Tongue (tissue), 2 donors: ENCODE results near the gene EDARADD. TPM values are rescaled to one million over a fixed set of nuclear protein-coding genes. Genes with fewer than 3 reads are reported as not detected.

Experiments used
- DNase-seq: peaks from one replicate; pipeline ENCODE4 v3.0.0-alpha.2; 2015
- total RNA-seq: library from RNA; depleted of rRNA; stranded (reverse); fragments of >200 nt; gene quantifications from one replicate; pipeline ENCODE4 v1.2.3, GENCODE V29; 2014

The EDARADD gene
- total RNA-seq, 1 donor from 2014 or later: 1.4 TPM

DNA sequence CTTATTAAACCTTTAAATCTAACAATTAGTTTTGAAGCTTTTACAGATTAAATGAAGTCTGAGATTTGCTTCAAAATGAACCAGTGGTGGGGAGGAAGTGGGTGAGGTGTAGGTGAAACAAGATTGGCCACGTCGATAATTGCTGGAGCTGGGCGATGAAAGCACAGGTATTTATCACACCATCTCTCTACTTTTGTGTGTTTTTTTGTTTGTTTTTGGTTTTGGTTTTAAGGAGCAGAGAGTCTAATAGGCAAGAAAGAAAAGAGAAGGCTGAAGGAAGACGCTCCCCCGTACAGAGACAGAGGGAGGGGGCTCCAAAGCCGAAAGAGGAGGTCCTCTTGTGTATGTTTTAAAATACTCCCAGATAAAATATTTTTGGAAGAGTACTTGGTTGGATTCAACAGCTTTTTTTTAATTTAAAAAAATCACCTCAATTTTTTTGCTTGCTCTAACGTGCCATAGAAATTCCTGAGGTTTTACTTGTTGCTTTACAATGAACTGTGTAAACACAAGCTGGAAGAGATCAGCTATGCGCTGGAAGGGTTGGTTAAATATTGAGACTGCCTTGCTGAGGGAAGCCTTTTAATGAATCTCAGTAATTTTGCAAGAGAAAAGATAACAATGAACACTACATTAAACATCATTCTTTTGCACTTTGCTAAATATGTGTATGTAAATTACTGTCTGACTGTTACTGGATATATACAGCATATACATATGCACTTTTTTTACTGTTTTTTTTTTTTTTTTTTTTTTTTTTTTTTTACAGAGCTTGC, 123.0 kb downstream of the EDARADD start:
- DNase-seq: peak; percentile 62

GRCh38 chr1:236518322-236518721, 124.2 kb downstream of the EDARADD start:
- no peak for DNase-seq

- DNase-seq: peak; percentile 8
Measured at GRCh38 chr1:236520445-236521005, 126.4 kb downstream of the EDARADD start.

DNA sequence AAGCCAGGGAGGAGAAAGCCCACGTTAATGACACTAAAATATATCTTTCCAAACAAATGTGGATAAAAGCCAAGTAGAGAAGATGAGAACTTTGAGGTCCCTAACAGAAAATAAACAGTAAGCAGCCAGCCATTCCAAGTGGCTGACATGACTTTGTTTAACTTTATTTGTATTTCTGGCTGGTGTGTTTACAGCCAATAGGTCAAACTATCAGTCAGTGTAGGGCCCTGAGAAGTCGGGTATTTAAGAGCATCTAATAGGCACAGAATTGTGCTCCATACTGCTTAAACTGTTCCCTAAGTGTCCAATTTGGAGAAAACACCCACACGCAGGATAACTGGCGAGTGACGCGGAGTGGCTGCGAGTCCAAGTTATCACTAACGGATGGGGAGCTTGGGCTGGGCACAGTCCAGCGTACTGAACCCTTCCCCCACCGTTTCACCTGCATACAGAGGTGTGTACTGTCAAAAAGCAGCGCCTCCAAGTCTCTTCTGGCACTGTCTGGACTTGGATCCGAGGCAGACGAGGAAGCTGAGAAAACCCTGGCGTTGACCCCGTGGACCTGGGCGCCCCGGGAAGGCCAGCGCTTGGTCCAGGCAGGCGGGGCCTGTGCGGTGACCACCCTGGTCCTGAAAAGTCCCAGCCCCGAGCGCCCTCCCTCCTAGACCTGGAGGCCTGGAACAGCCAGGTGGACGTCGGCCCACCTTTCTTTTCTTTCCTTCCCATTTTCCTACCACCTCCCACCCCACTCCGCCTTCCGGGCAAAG, 129.0 kb downstream of the EDARADD start:
- no peak for DNase-seq

DNA sequence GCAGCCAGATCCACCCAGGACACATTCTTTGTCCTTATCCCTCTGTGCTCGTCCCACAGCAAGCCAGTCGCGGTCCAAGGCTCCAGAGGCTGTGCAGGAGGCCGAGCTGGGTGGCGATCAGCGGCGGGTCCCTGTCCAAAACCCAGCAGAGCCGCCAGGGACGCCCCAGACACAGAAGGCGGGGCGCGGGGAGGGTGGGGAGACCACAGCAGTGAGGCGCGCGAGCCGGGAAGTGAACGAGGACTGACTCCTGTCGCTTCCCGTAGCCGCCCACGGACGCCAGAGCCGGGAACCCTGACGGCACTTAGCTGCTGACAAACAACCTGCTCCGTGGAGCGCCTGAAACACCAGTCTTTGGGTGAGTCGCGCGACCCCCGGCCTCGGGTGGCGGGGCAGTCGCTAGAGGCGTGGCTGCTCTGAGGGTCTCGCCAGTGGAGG, 129.6 kb downstream of the EDARADD start, which contains the start of gene LGALS8:
Gene LGALS8, plus strand, starts transcription at position 279 of the 438 bp plus-strand sequence. CDS start 2,089 bp downstream, outside the sequence.
- DNase-seq: peak; percentile 92

DNA sequence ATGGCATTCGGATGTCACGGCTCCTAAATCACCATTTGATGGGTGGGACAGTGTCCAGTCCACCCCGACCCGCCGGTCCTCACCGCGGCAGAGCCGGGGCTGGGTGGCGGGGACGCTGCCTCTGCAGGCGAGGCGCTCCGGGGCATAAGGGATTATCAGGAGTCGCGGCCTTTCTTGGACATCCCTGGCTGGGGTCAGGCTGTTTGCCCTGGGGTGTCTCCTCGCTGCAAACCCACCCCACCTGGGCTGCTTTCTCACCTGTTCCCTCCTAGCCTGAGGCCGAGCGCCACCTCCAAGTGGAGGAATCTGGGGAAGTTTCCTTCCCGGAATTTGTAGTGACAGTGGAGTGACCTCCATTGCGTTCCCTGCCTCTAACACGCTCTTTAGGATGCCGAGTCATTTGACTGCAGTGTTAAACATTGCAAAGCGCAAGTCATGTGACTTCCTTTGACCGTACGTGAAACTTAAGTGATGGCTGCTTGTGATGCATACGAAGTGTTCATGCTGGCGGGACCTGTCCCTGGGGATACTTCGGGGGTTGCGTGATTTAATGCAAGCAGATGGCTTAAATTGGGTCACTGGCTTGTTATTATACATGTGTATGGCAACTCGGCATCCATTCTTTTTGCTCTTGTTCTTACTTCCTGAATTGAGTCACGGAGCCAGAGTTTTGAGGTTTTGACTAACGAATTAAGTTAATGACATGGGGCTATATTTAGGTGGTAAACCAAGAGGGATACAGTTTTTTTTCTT, 130.2 kb downstream of the EDARADD start:
- peak; percentile 84 for DNase-seq

GRCh38 chr1:236524895-236525184, 130.8 kb downstream of the EDARADD start:
- no peak for DNase-seq

GRCh38 chr1:236526079-236526478, 132.0 kb downstream of the EDARADD start:
- no peak for DNase-seq

DNA sequence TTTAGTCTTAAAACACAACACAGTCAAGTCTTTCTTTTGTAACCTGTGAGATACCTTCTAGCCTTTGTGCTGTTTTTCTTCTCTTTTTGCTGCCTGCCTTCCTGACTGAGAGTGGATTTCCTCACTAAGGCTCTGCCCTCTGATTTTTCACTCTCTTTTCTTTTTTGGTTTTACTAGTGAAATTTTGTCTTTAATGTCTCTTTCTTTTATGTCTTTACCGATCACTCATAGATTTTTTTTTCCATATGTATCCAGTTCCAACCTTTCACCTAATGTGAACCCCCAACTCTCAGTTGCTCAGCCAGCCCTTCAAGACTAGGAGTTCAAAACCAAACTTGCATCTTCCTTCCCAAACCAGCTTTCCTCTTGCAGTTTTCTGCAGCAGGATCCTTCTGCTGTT, 136.2 kb downstream of the EDARADD start:
- no peak for DNase-seq

GRCh38 chr1:236530959-236531358, 136.9 kb downstream of the EDARADD start:
- no peak for DNase-seq

DNA sequence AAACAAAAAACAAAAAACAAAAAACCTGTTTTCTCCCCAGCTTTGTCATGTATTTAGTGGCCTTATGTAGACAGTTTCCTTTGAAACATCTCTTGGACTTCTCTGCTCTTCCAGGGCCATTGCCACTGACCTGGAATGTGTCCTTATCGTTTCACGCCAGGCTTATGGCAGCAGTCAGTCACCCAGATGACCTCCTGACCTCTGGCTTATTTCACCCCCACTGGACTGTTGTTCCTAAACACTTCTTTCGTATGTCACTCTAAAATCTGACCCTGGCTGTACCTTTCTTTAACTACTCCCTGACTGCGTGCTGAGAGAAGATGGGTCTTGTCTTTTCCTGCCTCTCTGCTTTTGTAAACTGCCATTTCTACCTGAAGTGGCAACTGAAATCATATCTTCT, 138.8 kb downstream of the EDARADD start:
- no peak for DNase-seq

DNA sequence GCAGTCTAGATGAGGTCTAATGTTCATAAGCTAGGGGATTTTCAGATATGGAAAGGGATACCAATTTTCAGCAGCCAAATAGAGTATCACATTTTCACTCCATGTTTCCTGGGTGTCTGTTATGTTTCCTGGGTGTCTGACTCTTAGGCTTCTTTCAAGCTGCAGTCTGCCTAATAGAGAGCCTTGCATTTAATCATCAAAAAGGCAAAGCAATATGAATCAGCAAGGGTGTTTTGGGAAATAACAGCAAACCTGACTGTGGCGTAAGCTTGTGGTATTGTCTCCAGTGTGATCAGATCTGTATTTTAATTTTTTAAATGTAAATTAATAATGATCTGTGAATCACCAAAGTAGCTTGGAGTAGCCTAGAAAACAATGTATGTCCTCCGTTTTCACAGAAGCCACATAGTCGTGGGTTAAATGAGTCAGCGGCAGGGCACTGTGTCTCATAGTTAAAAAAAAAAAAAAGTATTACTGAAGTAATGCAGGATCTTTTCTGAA, 140.1 kb downstream of the EDARADD start:
- DNase-seq: no peak

Other genes with a start within 250 kb of the EDARADD start
- gene ERO1B, start 112.3 kb upstream of the EDARADD start, total RNA-seq: 5.5 TPM
- 38.5 TPM for gene LGALS8, start 129.7 kb downstream of the EDARADD start, total RNA-seq
- 34.0 TPM for gene HEATR1, start 210.2 kb downstream of the EDARADD start, total RNA-seq